ENCODE measurements around the gene EDC4. TPM values are rescaled to one million over a fixed set of nuclear protein-coding genes. Genes with fewer than 3 reads are reported as not detected.

EDC4 gene
- total and polyA plus RNA-seq, 2 of the 8 experiments (the other 6 are each of a cell fraction or from before 2014, with no cell fraction given), result 58.5 to 72.7 TPM

DNA sequence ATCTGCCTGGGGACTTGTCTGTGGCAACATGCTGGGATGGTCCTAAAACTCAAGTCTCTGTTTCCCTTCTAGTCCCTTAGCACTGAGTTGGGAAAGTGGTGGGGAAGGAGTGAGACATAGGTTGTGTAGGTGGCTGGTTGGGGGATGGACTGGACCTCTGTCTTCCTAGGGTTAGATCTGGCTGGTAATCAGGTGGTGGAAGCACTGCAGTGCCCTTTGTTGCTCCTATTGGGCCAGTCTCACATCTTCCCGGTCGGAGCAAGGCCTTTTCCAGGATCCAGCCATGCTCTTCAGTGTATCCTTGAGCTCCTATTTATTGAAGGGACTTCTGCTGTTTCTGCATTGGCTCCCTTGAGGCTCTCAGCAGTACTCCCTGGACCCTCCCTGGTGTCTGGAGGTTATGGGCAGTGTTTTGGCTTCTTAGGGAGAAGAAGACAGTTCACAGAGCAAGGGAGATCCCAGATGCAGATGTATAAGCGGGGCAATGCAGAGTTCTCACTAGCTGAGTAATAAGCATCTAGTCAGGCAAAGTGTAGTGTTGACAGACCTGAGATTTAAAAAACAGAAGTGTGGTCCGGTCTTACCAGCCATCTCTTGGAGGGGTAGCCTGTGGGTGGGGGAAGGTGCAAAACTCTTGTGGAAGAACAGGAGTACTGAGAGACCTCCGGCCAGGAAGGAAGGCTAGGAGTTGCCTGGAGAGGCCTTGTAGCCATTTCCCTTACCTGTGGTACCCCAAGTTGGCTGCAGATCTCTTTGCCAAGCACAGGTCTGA is 27.4 kb upstream of the EDC4 start:
- H3K4me2 ChIP-seq (ENCODE audit: insufficient read depth in 1 of 2, low read depth in 2 of 2, low read length in 2 of 2), result peak overlapping the region; percentile 90 to 94
- no peak overlapping the region; the same call in 1 of the 2 replicates for H4K8ac ChIP-seq (ENCODE audit: extremely low read depth, insufficient read depth, low read length)
- H3K9ac ChIP-seq (replicated peaks in 1 of 4; ENCODE audit: extremely low read depth in 1 of 4, low read depth in 3 of 4, low read length in 3 of 4), result peak overlapping the region in 3 of 4 experiments; percentile 35 to 69 (median 43); a peak in 5 of 7 replicates
- peaks cover 8 to 32% (median 17%) of the 10 kb centered on the region in 4 experiments for H3K4me1 ChIP-seq (replicated peaks in 1 of 4; ENCODE audit: control insufficient read depth in 3 of 4, insufficient read depth in 4 of 4, low read length in 3 of 4)
- H3K4ac ChIP-seq (replicated peaks; ENCODE audit: insufficient read length, low read depth, low read length), result no peak overlapping the region
- 75% methylated on average over 5 of the region's 5 CpGs; no CpG with 5 or more reads in 1 of the 2 experiments for WGBS, 2 experiments (ENCODE audit: extremely low coverage in 1 of 2, insufficient coverage in 1 of 2, insufficient read length in 1 of 2, insufficient replicate concordance in 2 of 2, low coverage in 1 of 2, low lambda C conversion rate in 2 of 2, missing lambda C conversion rate in 1 of 2)
- CTCF ChIA-PET (ENCODE audit: partially characterized antibody), result interaction anchor here (0.6 to 10.2 kb wide), 15 partner anchors 9 to 304 kb away, joined by 3 to 123 read pairs (median 4); no protein-coding TSS in a partner anchor
- H3K79me1 ChIP-seq (ENCODE audit: low read depth, low read length), result peaks cover 14% of the 10 kb centered on the region
- POLR2A ChIA-PET (ENCODE audit: partially characterized antibody), result interaction anchor here (0.7 to 11.7 kb wide), 12 partner anchors 10 to 1981 kb away, joined by 3 to 100 read pairs (median 4); partner anchors contain the start of genes EDC4, PSKH1, RANBP10 and TSNAXIP1
- H3K18ac ChIP-seq (ENCODE audit: extremely low read depth, low read length), result no peak overlapping the region
- H4K20me1 ChIP-seq (replicated peaks in 1 of 2; ENCODE audit: control insufficient read depth in 1 of 2, insufficient read depth in 2 of 2, low read length in 2 of 2), result peaks cover 18 to 22% of the 10 kb centered on the region in 2 experiments
- peak overlapping the region; percentile 13; the same call in 1 of the 2 replicates for H2BK12ac ChIP-seq (ENCODE audit: low read depth, low read length)
- H2AK5ac ChIP-seq (ENCODE audit: low read depth, low read length), result peak overlapping the region; percentile 61; the same call in 1 of the 2 replicates
- H3K36me3 ChIP-seq (ENCODE audit: control insufficient read depth in 2 of 4, insufficient read depth in 4 of 4, low read length in 3 of 4), result peaks cover 0 to 4% (median 0%) of the 10 kb centered on the region in 4 experiments; a peak in 2 of 8 replicates
- H3K23me2 ChIP-seq (ENCODE audit: low read depth, low read length), result peaks cover 22% of the 10 kb centered on the region
- H3K14ac ChIP-seq (ENCODE audit: insufficient read length), result no peak overlapping the region
- FAIRE-seq (no peak), DNase-seq (ENCODE audit: low read depth in 1 of 2, low spot score in 2 of 2) (no peak)
- H2BK20ac ChIP-seq (ENCODE audit: low read length), result no peak overlapping the region
- H3K79me2 ChIP-seq (ENCODE audit: control insufficient read depth in 1 of 2, insufficient read depth in 2 of 2, low read length in 2 of 2), result peaks cover 16 to 58% of the 10 kb centered on the region in 2 experiments
- no peak overlapping the region for H4K91ac ChIP-seq (replicated peaks; ENCODE audit: insufficient read length, low read length)
- H3K4me3 ChIP-seq (ENCODE audit: extremely low read depth in 1 of 4, insufficient read depth in 2 of 4, low read depth in 3 of 4, low read length in 4 of 4), result peak overlapping the region; percentile 56 to 92 (median 79)
- H4K5ac ChIP-seq (ENCODE audit: insufficient read length, low read depth, low read length), result peak overlapping the region; percentile 82
- peak overlapping the region; percentile 75; the same call in 1 of the 2 replicates for H2BK5ac ChIP-seq (ENCODE audit: low read depth, low read length)
- no peaks in the 10 kb centered on the region for H3K9me3 ChIP-seq (ENCODE audit: insufficient read depth in 2 of 2, low read depth in 1 of 2, low read length in 1 of 2)
- no peak overlapping the region for H2BK120ac ChIP-seq (replicated peaks; ENCODE audit: low read depth, low read length)
- H3K56ac ChIP-seq (replicated peaks; ENCODE audit: insufficient read length, low read depth, low read length), result no peak overlapping the region
- no peaks in the 10 kb centered on the region for H3K27me3 ChIP-seq (replicated peaks in 1 of 4; ENCODE audit: control insufficient read depth in 3 of 4, extremely low read depth in 1 of 4, insufficient read depth in 3 of 4, low read length in 3 of 4)
- no peak overlapping the region for H2AFZ ChIP-seq (ENCODE audit: low read length)
- H3K23ac ChIP-seq (ENCODE audit: insufficient read length), result no peak overlapping the region
- peak overlapping the region; percentile 80 for H3K27ac ChIP-seq (ENCODE audit: low read depth, low read length)
- peak overlapping the region; percentile 61; the same call in 1 of the 2 replicates for H2BK15ac ChIP-seq (ENCODE audit: low read length)
- TF ChIP-seq, protein P1, sequence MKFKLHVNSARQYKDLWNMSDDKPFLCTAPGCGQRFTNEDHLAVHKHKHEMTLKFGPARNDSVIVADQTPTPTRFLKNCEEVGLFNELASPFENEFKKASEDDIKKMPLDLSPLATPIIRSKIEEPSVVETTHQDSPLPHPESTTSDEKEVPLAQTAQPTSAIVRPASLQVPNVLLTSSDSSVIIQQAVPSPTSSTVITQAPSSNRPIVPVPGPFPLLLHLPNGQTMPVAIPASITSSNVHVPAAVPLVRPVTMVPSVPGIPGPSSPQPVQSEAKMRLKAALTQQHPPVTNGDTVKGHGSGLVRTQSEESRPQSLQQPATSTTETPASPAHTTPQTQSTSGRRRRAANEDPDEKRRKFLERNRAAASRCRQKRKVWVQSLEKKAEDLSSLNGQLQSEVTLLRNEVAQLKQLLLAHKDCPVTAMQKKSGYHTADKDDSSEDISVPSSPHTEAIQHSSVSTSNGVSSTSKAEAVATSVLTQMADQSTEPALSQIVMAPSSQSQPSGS (IDR thresholded peaks at IDR 0.05; ENCODE audit: low read length), result no peak
- TF ChIP-seq CREB1 (IDR thresholded peaks at IDR 0.05) (no peak), SIN3A (conservative IDR thresholded peaks at IDR 0.05 in 1 of 2, IDR thresholded peaks at IDR 0.05 in 1 of 2; ENCODE audit: low read depth in 1 of 2, low read length in 2 of 2) (no peak), SP2 (IDR thresholded peaks at IDR 0.05; ENCODE audit: low read length) (no peak), CEBPB (IDR thresholded peaks at IDR 0.05; ENCODE audit: low read depth, low read length) (no peak), EP300 (IDR thresholded peaks at IDR 0.05; ENCODE audit: borderline replicate concordance in 1 of 2, low read depth in 2 of 2, low read length in 2 of 2) (no peak), RXRA (IDR thresholded peaks at IDR 0.05; ENCODE audit: insufficient read depth, low read depth, low read length) (no peak), GABPA (IDR thresholded peaks at IDR 0.05; ENCODE audit: borderline replicate concordance, insufficient read depth, low read length) (no peak), SP4 (IDR thresholded peaks at IDR 0.05; ENCODE audit: low read length) (no peak)

Data from H1 (cell line).